ENCODE results near the gene TMEM178B. TPM values are rescaled to one million over a fixed set of nuclear protein-coding genes. Genes with fewer than 3 reads are reported as not detected.

The TMEM178B gene
- total RNA-seq, 1 donor from 2014 or later = 0.52 TPM

GRCh38 chr7:141360803-141361202 is 286.9 kb downstream of the TMEM178B start:
- Histone ChIP-seq H3K27me3 (ENCODE audit: control insufficient read depth in 3 of 3, insufficient read depth in 3 of 3, low read length in 3 of 3) (no peaks in the 10 kb centered on the region), H3K4me1 (ENCODE audit: control insufficient read depth in 3 of 3, insufficient read depth in 3 of 3, low read length in 3 of 3) (peaks cover 15 to 27% (median 16%) of the 10 kb centered on the region in 3 donors), H3K27ac (ENCODE audit: low read depth, low read length) (no peak overlapping the region), H3K9me3 (ENCODE audit: control insufficient read depth in 3 of 3, low read length in 3 of 3) (no peaks in the 10 kb centered on the region), H3K4me3 (ENCODE audit: low read length in 3 of 3) (no peak overlapping the region), H3K36me3 (ENCODE audit: control insufficient read depth in 3 of 3, insufficient read depth in 3 of 3, low read length in 3 of 3) (no peaks in the 10 kb centered on the region), H3K9ac (ENCODE audit: low read depth in 1 of 3, low read length in 3 of 3) (no peak overlapping the region)

GRCh38 chr7:141361479-141361878 is 287.6 kb downstream of the TMEM178B start:
- Histone ChIP-seq H3K27me3 (ENCODE audit: control insufficient read depth in 3 of 3, insufficient read depth in 3 of 3, low read length in 3 of 3) (no peaks in the 10 kb centered on the region), H3K9ac (ENCODE audit: low read depth in 1 of 3, low read length in 3 of 3) (no peak overlapping the region), H3K9me3 (ENCODE audit: control insufficient read depth in 3 of 3, low read length in 3 of 3) (no peaks in the 10 kb centered on the region), H3K27ac (ENCODE audit: low read depth, low read length) (no peak overlapping the region), H3K4me3 (ENCODE audit: low read length in 3 of 3) (no peak overlapping the region), H3K4me1 (ENCODE audit: control insufficient read depth in 3 of 3, insufficient read depth in 3 of 3, low read length in 3 of 3) (peaks cover 20 to 32% (median 22%) of the 10 kb centered on the region in 3 donors), H3K36me3 (ENCODE audit: control insufficient read depth in 3 of 3, insufficient read depth in 3 of 3, low read length in 3 of 3) (no peaks in the 10 kb centered on the region)

- H3K36me3 ChIP-seq (ENCODE audit: control insufficient read depth in 3 of 3, insufficient read depth in 3 of 3, low read length in 3 of 3) = no peaks in the 10 kb centered on the region
- H3K9ac ChIP-seq (ENCODE audit: low read depth in 1 of 3, low read length in 3 of 3) = no peak overlapping the region
- H3K4me1 ChIP-seq (ENCODE audit: control insufficient read depth in 3 of 3, insufficient read depth in 3 of 3, low read length in 3 of 3) = peaks cover 23 to 32% (median 25%) of the 10 kb centered on the region in 3 donors
- peak overlapping the region; percentile 27 for H3K27ac ChIP-seq (ENCODE audit: low read depth, low read length)
- no peak overlapping the region for H3K4me3 ChIP-seq (ENCODE audit: low read length in 3 of 3)
- no peaks in the 10 kb centered on the region for H3K9me3 ChIP-seq (ENCODE audit: control insufficient read depth in 3 of 3, low read length in 3 of 3)
- no peaks in the 10 kb centered on the region for H3K27me3 ChIP-seq (ENCODE audit: control insufficient read depth in 3 of 3, insufficient read depth in 3 of 3, low read length in 3 of 3)
Observed at GRCh38 chr7:141361960-141362359, 288.1 kb downstream of the TMEM178B start.

GRCh38 chr7:141362580-141363435 is 288.9 kb downstream of the TMEM178B start:
- H3K36me3 ChIP-seq (ENCODE audit: control insufficient read depth in 3 of 3, insufficient read depth in 3 of 3, low read length in 3 of 3) = no peaks in the 10 kb centered on the region
- H3K27ac ChIP-seq (ENCODE audit: low read depth, low read length) = peak overlapping the region; percentile 71
- no peaks in the 10 kb centered on the region for H3K27me3 ChIP-seq (ENCODE audit: control insufficient read depth in 3 of 3, insufficient read depth in 3 of 3, low read length in 3 of 3)
- no peaks in the 10 kb centered on the region for H3K9me3 ChIP-seq (ENCODE audit: control insufficient read depth in 3 of 3, low read length in 3 of 3)
- peak overlapping the region in 1 of 3 donors; percentile 35 for H3K9ac ChIP-seq (ENCODE audit: low read depth in 1 of 3, low read length in 3 of 3)
- H3K4me1 ChIP-seq (ENCODE audit: control insufficient read depth in 3 of 3, insufficient read depth in 3 of 3, low read length in 3 of 3) = peaks cover 25 to 35% (median 27%) of the 10 kb centered on the region in 3 donors
- peak overlapping the region in 1 of 3 donors; percentile 38 for H3K4me3 ChIP-seq (ENCODE audit: low read length in 3 of 3)

- Histone ChIP-seq H3K27me3 (ENCODE audit: control insufficient read depth in 3 of 3, insufficient read depth in 3 of 3, low read length in 3 of 3) (no peaks in the 10 kb centered on the region), H3K4me3 (ENCODE audit: low read length in 3 of 3) (no peak overlapping the region), H3K27ac (ENCODE audit: low read depth, low read length) (no peak overlapping the region), H3K9ac (ENCODE audit: low read depth in 1 of 3, low read length in 3 of 3) (no peak overlapping the region), H3K9me3 (ENCODE audit: control insufficient read depth in 3 of 3, low read length in 3 of 3) (no peaks in the 10 kb centered on the region), H3K36me3 (ENCODE audit: control insufficient read depth in 3 of 3, insufficient read depth in 3 of 3, low read length in 3 of 3) (no peaks in the 10 kb centered on the region), H3K4me1 (ENCODE audit: control insufficient read depth in 3 of 3, insufficient read depth in 3 of 3, low read length in 3 of 3) (peaks cover 27 to 35% (median 28%) of the 10 kb centered on the region in 3 donors)
Observed at GRCh38 chr7:141363748-141364147, 289.9 kb downstream of the TMEM178B start.

- Histone ChIP-seq H3K9ac (ENCODE audit: low read depth in 1 of 3, low read length in 3 of 3) (peak overlapping the region in 2 of 3 donors; percentile 57 to 62), H3K27me3 (ENCODE audit: control insufficient read depth in 3 of 3, insufficient read depth in 3 of 3, low read length in 3 of 3) (no peaks in the 10 kb centered on the region), H3K9me3 (ENCODE audit: control insufficient read depth in 3 of 3, low read length in 3 of 3) (no peaks in the 10 kb centered on the region), H3K27ac (ENCODE audit: low read depth, low read length) (peak overlapping the region; percentile 84), H3K36me3 (ENCODE audit: control insufficient read depth in 3 of 3, insufficient read depth in 3 of 3, low read length in 3 of 3) (no peaks in the 10 kb centered on the region), H3K4me3 (ENCODE audit: low read length in 3 of 3) (no peak overlapping the region), H3K4me1 (ENCODE audit: control insufficient read depth in 3 of 3, insufficient read depth in 3 of 3, low read length in 3 of 3) (peaks cover 42 to 46% (median 43%) of the 10 kb centered on the region in 3 donors)
Observed at GRCh38 chr7:141366091-141366621, 292.3 kb downstream of the TMEM178B start.

GRCh38 chr7:141369422-141369821 is 295.6 kb downstream of the TMEM178B start:
- Histone ChIP-seq H3K27me3 (ENCODE audit: control insufficient read depth in 3 of 3, insufficient read depth in 3 of 3, low read length in 3 of 3) (no peaks in the 10 kb centered on the region), H3K36me3 (ENCODE audit: control insufficient read depth in 3 of 3, insufficient read depth in 3 of 3, low read length in 3 of 3) (no peaks in the 10 kb centered on the region), H3K4me3 (ENCODE audit: low read length in 3 of 3) (peak overlapping the region; percentile 23 to 33 (median 31)), H3K27ac (ENCODE audit: low read depth, low read length) (peak overlapping the region; percentile 84), H3K4me1 (ENCODE audit: control insufficient read depth in 3 of 3, insufficient read depth in 3 of 3, low read length in 3 of 3) (peaks cover 30 to 34% (median 32%) of the 10 kb centered on the region in 3 donors), H3K9ac (ENCODE audit: low read depth in 1 of 3, low read length in 3 of 3) (peak overlapping the region; percentile 47 to 58 (median 51)), H3K9me3 (ENCODE audit: control insufficient read depth in 3 of 3, low read length in 3 of 3) (no peaks in the 10 kb centered on the region)

- Histone ChIP-seq H3K27me3 (ENCODE audit: control insufficient read depth in 3 of 3, insufficient read depth in 3 of 3, low read length in 3 of 3) (no peaks in the 10 kb centered on the region), H3K27ac (ENCODE audit: low read depth, low read length) (peak overlapping the region; percentile 84), H3K4me3 (ENCODE audit: low read length in 3 of 3) (no peak overlapping the region), H3K9ac (ENCODE audit: low read depth in 1 of 3, low read length in 3 of 3) (no peak overlapping the region), H3K9me3 (ENCODE audit: control insufficient read depth in 3 of 3, low read length in 3 of 3) (no peaks in the 10 kb centered on the region), H3K4me1 (ENCODE audit: control insufficient read depth in 3 of 3, insufficient read depth in 3 of 3, low read length in 3 of 3) (peaks cover 26 to 34% (median 31%) of the 10 kb centered on the region in 3 donors), H3K36me3 (ENCODE audit: control insufficient read depth in 3 of 3, insufficient read depth in 3 of 3, low read length in 3 of 3) (no peaks in the 10 kb centered on the region)
Observed at GRCh38 chr7:141370178-141370577, 296.3 kb downstream of the TMEM178B start.

GRCh38 chr7:141370650-141371049 is 296.8 kb downstream of the TMEM178B start:
- no peak overlapping the region for H3K4me3 ChIP-seq (ENCODE audit: low read length in 3 of 3)
- no peaks in the 10 kb centered on the region for H3K36me3 ChIP-seq (ENCODE audit: control insufficient read depth in 3 of 3, insufficient read depth in 3 of 3, low read length in 3 of 3)
- H3K27ac ChIP-seq (ENCODE audit: low read depth, low read length) = no peak overlapping the region
- no peaks in the 10 kb centered on the region for H3K27me3 ChIP-seq (ENCODE audit: control insufficient read depth in 3 of 3, insufficient read depth in 3 of 3, low read length in 3 of 3)
- no peaks in the 10 kb centered on the region for H3K9me3 ChIP-seq (ENCODE audit: control insufficient read depth in 3 of 3, low read length in 3 of 3)
- H3K9ac ChIP-seq (ENCODE audit: low read depth in 1 of 3, low read length in 3 of 3) = no peak overlapping the region
- peaks cover 21 to 30% (median 27%) of the 10 kb centered on the region in 3 donors for H3K4me1 ChIP-seq (ENCODE audit: control insufficient read depth in 3 of 3, insufficient read depth in 3 of 3, low read length in 3 of 3)

- Histone ChIP-seq H3K27ac (ENCODE audit: low read depth, low read length) (no peak overlapping the region), H3K4me3 (ENCODE audit: low read length in 3 of 3) (no peak overlapping the region), H3K9ac (ENCODE audit: low read depth in 1 of 3, low read length in 3 of 3) (no peak overlapping the region), H3K36me3 (ENCODE audit: control insufficient read depth in 3 of 3, insufficient read depth in 3 of 3, low read length in 3 of 3) (no peaks in the 10 kb centered on the region), H3K27me3 (ENCODE audit: control insufficient read depth in 3 of 3, insufficient read depth in 3 of 3, low read length in 3 of 3) (no peaks in the 10 kb centered on the region), H3K9me3 (ENCODE audit: control insufficient read depth in 3 of 3, low read length in 3 of 3) (no peaks in the 10 kb centered on the region), H3K4me1 (ENCODE audit: control insufficient read depth in 3 of 3, insufficient read depth in 3 of 3, low read length in 3 of 3) (peaks cover 8 to 16% (median 8%) of the 10 kb centered on the region in 3 donors)
Observed at GRCh38 chr7:141374425-141374824, 300.6 kb downstream of the TMEM178B start.
